K562 (cell line): ENCODE data around the gene HECW1. TPM values are rescaled to one million over a fixed set of nuclear protein-coding genes. Genes with fewer than 3 reads are reported as not detected.

Source experiments
- ATAC-seq: fragments of 200-7000 bp; cut with Tn5 transposase; 3 replicates; pipeline ENCODE4 v1.9.1; 2020; ENCODE audit warnings: moderate library complexity
- BruUV-seq: library from RNA; stranded (reverse); fragments of 400-500 nt; replicated peaks from 2 replicates; lab custom pipeline; 2021; lab: Mats Ljungman, UMichigan
- CTCF ChIA-PET: fragments of 300-600 bp; formaldehyde crosslinking; extraction: SDS; loops from one replicate; lab custom pipeline; 2021; ENCODE audit warnings: low intra/inter-chr PET ratio; lab: Yijun Ruan, JAX
- POLR2A ChIA-PET: fragments of 300-600, 350-650 bp; sonication (Branson Sonifier 250); formaldehyde crosslinking; extraction: SDS; loops from one replicate; lab custom pipeline; 2021; ENCODE audit warnings: antibody characterized with exemption, inconsistent platforms; lab: Yijun Ruan, JAX
- DNase-seq, 4 experiments: peaks; one replicate each; pipeline versions ENCODE4 v3.0.0 to v3.0.0-alpha.2; 2011 to 2018; ENCODE audit warnings: low spot score in 3 of 4, mixed read lengths in 3 of 4; ENCODE audit errors: extremely low read depth in 1 of 4
- FAIRE-seq: peaks from 2 replicates; lab custom pipeline; 2011; peaks lifted over from hg19 to GRCh38; lab: Jason Lieb, UNC
- H2AFZ ChIP-seq: 2 replicates; pipeline ENCODE4 v1.6.0; 2011; ENCODE audit warnings: low read depth, low read length, control low read depth, inconsistent platforms
- H3K27ac ChIP-seq: fragments of 200-600 bp; 3 replicates; pipeline ENCODE4 v1.8.0; 2011; ENCODE audit warnings: low read depth, mild to moderate bottlenecking, control low read depth, inconsistent platforms, low read length, moderate library complexity, mixed read lengths; ENCODE audit errors: extremely low read depth
- H3K27me3 ChIP-seq, 2 experiments: fragments of 300-600 bp in 1 of 2; 2 replicates in 1 of 2; 3 replicates in 1 of 2; pipeline versions ENCODE4 v1.6.0 to v1.8.0; 2011; ENCODE audit warnings: inconsistent platforms in 2 of 2, low read length in 2 of 2, mild to moderate bottlenecking in 1 of 2, mixed read lengths in 1 of 2, moderate library complexity in 1 of 2; ENCODE audit not compliant: control insufficient read depth in 2 of 2, insufficient read depth in 2 of 2
- H3K36me3 ChIP-seq: fragments of 300-600 bp; 3 replicates; pipeline ENCODE4 v1.8.0; 2011; ENCODE audit warnings: mild to moderate bottlenecking, low read length, inconsistent platforms; ENCODE audit not compliant: control insufficient read depth, insufficient read depth
- H3K4me1 ChIP-seq, 2 experiments: fragments of 200-600 bp in 1 of 2; replicated peaks in 1 of 2; 2 replicates in 1 of 2; 3 replicates in 1 of 2; pipeline versions ENCODE4 v1.5.1 to v1.8.0; 2011; ENCODE audit warnings: inconsistent platforms in 2 of 2, low read length in 2 of 2, mild to moderate bottlenecking in 1 of 2, mixed read lengths in 1 of 2, moderate library complexity in 1 of 2; ENCODE audit not compliant: control insufficient read depth in 2 of 2, insufficient read depth in 2 of 2
- H3K4me2 ChIP-seq: 2 replicates; pipeline ENCODE4 v1.6.1; 2011; ENCODE audit warnings: low read length, control low read depth, inconsistent platforms, mixed read lengths; ENCODE audit not compliant: insufficient read depth
- H3K4me3 ChIP-seq: fragments of 200-600 bp; sonication (generic), shearing (Covaris generic); 2 replicates; pipeline ENCODE4 v1.5.1; 2016; ENCODE audit warnings: control low read depth, inconsistent platforms
- H3K79me2 ChIP-seq: fragments of 200-600 bp; 3 replicates; pipeline ENCODE4 v1.8.0; 2011; ENCODE audit warnings: low read length, inconsistent platforms; ENCODE audit not compliant: control insufficient read depth, insufficient read depth
- H3K9ac ChIP-seq, 2 experiments: 2 replicates each; pipeline versions ENCODE4 v1.6.0 to v1.6.1; 2011; ENCODE audit warnings: low read depth in 2 of 2, low read length in 2 of 2, control low read depth in 1 of 2, inconsistent platforms in 1 of 2, mild to moderate bottlenecking in 1 of 2, mixed read lengths in 1 of 2; ENCODE audit not compliant: insufficient read depth in 1 of 2
- H3K9me1 ChIP-seq: one replicate; pipeline ENCODE4 v1.6.0; 2011; ENCODE audit warnings: inconsistent platforms, mild to moderate bottlenecking, low read length, moderate library complexity; ENCODE audit not compliant: control insufficient read depth, insufficient read depth
- H3K9me3 ChIP-seq: replicated peaks from 2 replicates; pipeline ENCODE4 v1.5.1; 2011; ENCODE audit warnings: low read depth, low read length, inconsistent platforms; ENCODE audit not compliant: control insufficient read depth, insufficient read depth
- H4K20me1 ChIP-seq: replicated peaks from 2 replicates; pipeline ENCODE4 v1.6.1; 2011; ENCODE audit warnings: low read length, inconsistent platforms, mixed read lengths; ENCODE audit not compliant: control insufficient read depth, insufficient read depth
- CLOCK ChIP-seq: fragments of 250-450 bp; sonication (Bioruptor Pico); IDR thresholded peaks from 2 replicates; pipeline ENCODE4 v1.4.0; 2020; ENCODE audit warnings: mild to moderate bottlenecking, moderate library complexity, borderline replicate concordance
- STAT5B ChIP-seq: fragments of 250-450 bp; sonication (Bioruptor Pico); IDR thresholded peaks from 2 replicates; pipeline ENCODE4 v1.8.0; 2021; ENCODE audit warnings: mild to moderate bottlenecking, inconsistent platforms
- TCF7 ChIP-seq: sonication (generic); IDR thresholded peaks from 2 replicates; pipeline ENCODE4 v1.6.1; 2016; ENCODE audit warnings: antibody characterized with exemption, borderline replicate concordance
- ZFP1 ChIP-seq: fragments of 450-650 bp; formaldehyde crosslinking; IDR thresholded peaks from 2 replicates; pipeline ENCODE4 v1.4.0; 2020; ENCODE audit warnings: mild to moderate bottlenecking, mixed read lengths
- ZNF274 ChIP-seq: IDR thresholded peaks from 2 replicates; pipeline ENCODE4 v1.6.1; 2011; ENCODE audit warnings: low read depth, mild to moderate bottlenecking, low read length, moderate library complexity, borderline replicate concordance
- WGBS: fragments of 100-300 bp; shearing (Covaris generic); methylation state at CpG from one replicate; pipeline ENCODE4 v1.1.6; 2016; ENCODE audit warnings: low coverage, mixed read lengths; ENCODE audit not compliant: insufficient coverage; ENCODE audit errors: missing lambda C conversion rate; 5-methylcytosine and 5-hydroxymethylcytosine counted together
- in situ Hi-C: fragments of 300-500 bp; cut with MboI; formaldehyde crosslinking; loops from 4 replicates; pipeline ENCODE4 v1.15.0; 2018; ENCODE audit warnings: inconsistent platforms, mixed read lengths
- intact Hi-C: fragments of 100-400 bp; cut with micrococcal nuclease; formaldehyde crosslinking; loops from 2 replicates; pipeline ENCODE4 v1.14.2; 2022
- polyA plus RNA-seq, 8 experiments: library from polyadenylated mRNA; depleted of rRNA in 4 of 8; stranded (reverse) in 5 of 8; unstranded in 3 of 8; fragments of >200 nt; fragmentation: Nextera tagmentation in 2 of 8; fragmentation: Illumina TruSeq in 1 of 8; extraction: Ambion mirVana in 2 of 8; extraction: Trizol in 1 of 8; gene quantifications; 2 replicates each; pipeline versions ENCODE4 v1.2.1 to v1.2.3, GENCODE V29; 2011 to 2014; ENCODE audit warnings: inconsistent platforms in 1 of 8, missing spikeins in 1 of 8
- total RNA-seq, 7 experiments: library from RNA; depleted of rRNA in 6 of 7; stranded (reverse); fragments of >200 nt in 6 of 7; fragmentation: Illumina TruSeq in 2 of 7; extraction: Trizol in 2 of 7; gene quantifications; 2 replicates each; pipeline versions ENCODE4 v1.2.1 to v1.2.3, GENCODE V29; 2011 to 2021; ENCODE audit warnings: low replicate concordance in 1 of 7

The HECW1 gene
- total and polyA plus RNA-seq, 9 of the 15 experiments (the other 6 are each of a cell fraction or from before 2014, with no cell fraction given), result 0.07 to 0.31 (median 0.13) TPM; not detected in 4

GRCh38 chr7:43461349-43462024, 349.0 kb downstream of the HECW1 start:
- 0% methylated on average over 5 of the region's 5 CpGs for WGBS
- Histone ChIP-seq H3K9me1 (no peaks in the 10 kb centered on the region), H3K4me3 (no peak overlapping the region), H3K27ac (no peak overlapping the region), H4K20me1 (no peaks in the 10 kb centered on the region; the same call in 1 of the 2 replicates), H3K4me2 (no peak overlapping the region), H2AFZ (no peak overlapping the region), H3K79me2 (no peaks in the 10 kb centered on the region), H3K9ac (no peak overlapping the region), H3K4me1 (no peaks in the 10 kb centered on the region), H3K36me3 (no peaks in the 10 kb centered on the region), H3K27me3 (peaks cover 33 to 44% of the 10 kb centered on the region in 2 experiments), H3K9me3 (no peaks in the 10 kb centered on the region)
- DNase-seq, result no peak
- no TSS peak for BruUV-seq
- POLR2A ChIA-PET, result no interaction called here
- TF ChIP-seq STAT5B (CRISPR knock-in tag), result no peak
- TF ChIP-seq ZFP1 (CRISPR knock-in tag), result no peak
- no peak for TF ChIP-seq ZNF274
- no peak for TF ChIP-seq TCF7
- TF ChIP-seq CLOCK (CRISPR knock-in tag), result no peak
- in situ Hi-C loops, result no loop called here
- CTCF ChIA-PET, result interaction anchor here (0.7 kb wide), 1 partner anchor 377 kb away, joined by 3 read pairs; no protein-coding TSS in a partner anchor
- no peak for ATAC-seq
- FAIRE-seq, result no peak
- intact Hi-C loops, result no loop called here
